DOHH2 (cell line): Measurements from ENCODE around the gene LAPTM5.

Source experiments
- EZH2phosphoT487 ChIP-seq: fragments of 200-600 bp; sonication (generic); IDR thresholded peaks from 2 replicates; pipeline ENCODE4 v1.6.1; 2017; ENCODE audit warnings: borderline replicate concordance, mild to moderate bottlenecking, antibody characterized with exemption, low read length, moderate library complexity, mixed read lengths
- TF ChIP-seq, protein P1 (sequence below): fragments of 200-600 bp; sonication (generic); IDR thresholded peaks from one replicate; pipeline ENCODE4 v1.5.1; 2014; ENCODE audit warnings: antibody characterized with exemption, mild to moderate bottlenecking, low read depth, low read length; ENCODE audit not compliant: poor library complexity, severe bottlenecking

DNA sequence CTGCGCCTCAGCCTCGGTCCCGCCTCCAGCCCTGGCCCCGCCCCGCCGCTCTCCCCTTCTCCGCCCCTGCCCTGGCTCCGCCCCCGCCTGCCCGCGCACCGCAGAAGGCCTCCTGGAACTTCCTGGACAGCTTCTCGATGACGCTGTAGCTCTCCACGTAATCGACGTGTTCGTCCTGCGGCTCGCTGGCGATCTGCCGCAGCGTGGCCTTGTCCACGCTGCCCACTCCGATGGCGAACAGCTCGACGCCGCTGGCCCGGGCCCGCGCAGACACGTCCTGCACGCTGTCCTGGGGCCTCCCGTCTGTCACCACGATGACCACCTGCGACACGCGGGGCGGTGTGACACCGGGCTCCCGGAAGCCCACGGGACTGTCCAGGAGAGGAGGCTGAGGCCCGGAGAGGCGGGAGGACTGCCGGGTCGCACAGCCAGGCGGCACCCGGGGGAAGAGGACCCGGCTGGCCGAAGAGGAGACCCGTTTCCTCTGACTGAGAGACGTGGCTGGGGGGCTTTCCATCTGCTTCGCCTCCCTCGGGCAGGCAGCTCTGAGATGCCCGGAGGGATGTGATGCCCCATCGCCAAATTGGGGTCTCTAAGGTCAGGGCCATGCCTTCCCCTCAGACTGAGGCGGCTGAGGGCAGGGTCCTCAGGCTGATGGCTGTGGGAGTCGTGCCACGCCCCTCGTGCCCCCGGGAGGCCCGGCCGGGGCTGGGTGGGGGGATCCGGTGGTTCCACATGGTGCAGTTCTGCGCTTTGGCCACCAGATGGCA is 38.8 kb downstream of the LAPTM5 start:
- TF ChIP-seq, protein P1, sequence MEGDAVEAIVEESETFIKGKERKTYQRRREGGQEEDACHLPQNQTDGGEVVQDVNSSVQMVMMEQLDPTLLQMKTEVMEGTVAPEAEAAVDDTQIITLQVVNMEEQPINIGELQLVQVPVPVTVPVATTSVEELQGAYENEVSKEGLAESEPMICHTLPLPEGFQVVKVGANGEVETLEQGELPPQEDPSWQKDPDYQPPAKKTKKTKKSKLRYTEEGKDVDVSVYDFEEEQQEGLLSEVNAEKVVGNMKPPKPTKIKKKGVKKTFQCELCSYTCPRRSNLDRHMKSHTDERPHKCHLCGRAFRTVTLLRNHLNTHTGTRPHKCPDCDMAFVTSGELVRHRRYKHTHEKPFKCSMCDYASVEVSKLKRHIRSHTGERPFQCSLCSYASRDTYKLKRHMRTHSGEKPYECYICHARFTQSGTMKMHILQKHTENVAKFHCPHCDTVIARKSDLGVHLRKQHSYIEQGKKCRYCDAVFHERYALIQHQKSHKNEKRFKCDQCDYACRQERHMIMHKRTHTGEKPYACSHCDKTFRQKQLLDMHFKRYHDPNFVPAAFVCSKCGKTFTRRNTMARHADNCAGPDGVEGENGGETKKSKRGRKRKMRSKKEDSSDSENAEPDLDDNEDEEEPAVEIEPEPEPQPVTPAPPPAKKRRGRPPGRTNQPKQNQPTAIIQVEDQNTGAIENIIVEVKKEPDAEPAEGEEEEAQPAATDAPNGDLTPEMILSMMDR, result peak; percentile 98
- TF ChIP-seq EZH2phosphoT487, result no peak
